ENCODE measurements around the gene DNAJB8.

Gene DNAJB8

DNA sequence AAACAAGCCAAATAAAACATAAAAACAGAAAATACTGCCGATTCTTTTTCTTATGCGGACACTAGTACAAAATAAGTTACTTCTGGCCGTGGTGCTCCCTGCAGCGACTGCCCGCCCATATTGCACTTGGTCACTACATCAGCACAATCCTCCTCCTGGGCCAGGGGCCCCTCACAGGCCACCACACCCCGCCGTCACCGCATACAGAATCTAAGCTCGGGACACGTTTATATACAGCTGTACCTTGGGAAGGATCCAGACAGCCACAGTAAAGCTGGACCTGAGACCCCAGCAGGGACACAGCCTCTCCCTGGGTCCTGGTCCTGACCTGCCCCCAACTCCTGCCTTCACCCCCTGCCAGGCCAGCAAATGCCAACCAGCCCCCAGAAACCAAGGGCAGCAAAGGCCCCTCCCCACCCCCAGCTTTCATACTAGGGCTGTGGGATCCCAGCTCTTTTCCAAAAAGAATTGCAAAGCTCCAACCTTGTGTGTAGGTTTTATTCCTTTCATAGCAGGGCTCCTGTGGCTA, 12.9 kb upstream of the DNAJB8 start:
- TF ChIP-seq USF1 (IDR thresholded peaks at IDR 0.05) (no peak), ZBTB7A (IDR thresholded peaks at IDR 0.05; ENCODE audit: low read depth) (no peak), RAD21 (IDR thresholded peaks at IDR 0.05; ENCODE audit: low read depth) (no peak), FOXM1 (IDR thresholded peaks at IDR 0.05; ENCODE audit: borderline replicate concordance, low read depth) (no peak), TAF1 (IDR thresholded peaks at IDR 0.05; ENCODE audit: low read depth) (no peak), TCF12 (IDR thresholded peaks at IDR 0.05; ENCODE audit: low read depth) (no peak), YY1 (IDR thresholded peaks at IDR 0.05; ENCODE audit: low read depth) (no peak)

GRCh38 chr3:128478576-128479506, 12.2 kb upstream of the DNAJB8 start:
- no peak for TF ChIP-seq CREB1 (IDR thresholded peaks at IDR 0.05; ENCODE audit: low read depth)

DNA sequence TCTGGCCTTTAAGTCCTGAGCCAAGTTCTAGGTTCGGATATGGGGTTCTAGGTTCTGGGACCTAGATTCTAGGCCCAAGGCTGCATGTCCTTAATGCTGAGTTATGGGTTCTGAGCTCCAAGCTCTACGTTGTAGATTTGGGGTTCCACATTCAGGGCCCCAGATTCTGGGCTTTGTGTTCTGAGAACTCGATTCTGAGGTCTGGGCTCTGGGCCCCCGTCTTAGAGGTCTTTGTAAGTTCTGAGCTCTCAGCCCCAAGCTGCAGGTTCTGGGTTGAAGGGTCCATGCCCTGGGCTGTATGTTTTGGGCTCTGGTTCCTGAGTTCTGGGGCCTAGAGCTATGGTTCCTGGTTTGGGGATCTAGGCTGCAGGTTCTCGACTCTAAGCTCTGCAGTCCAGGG, 10.0 kb upstream of the DNAJB8 start:
- no peak for TF ChIP-seq CREB1 (IDR thresholded peaks at IDR 0.05; ENCODE audit: low read depth)
- TF ChIP-seq FOXM1 (IDR thresholded peaks at IDR 0.05; ENCODE audit: borderline replicate concordance, low read depth): no peak
- TF ChIP-seq CEBPB (IDR thresholded peaks at IDR 0.05): no peak
- TF ChIP-seq MAX (IDR thresholded peaks at IDR 0.05): no peak
- no peak for TF ChIP-seq ZBTB7A (IDR thresholded peaks at IDR 0.05; ENCODE audit: low read depth)
- no peak for TF ChIP-seq USF1 (IDR thresholded peaks at IDR 0.05)

DNA sequence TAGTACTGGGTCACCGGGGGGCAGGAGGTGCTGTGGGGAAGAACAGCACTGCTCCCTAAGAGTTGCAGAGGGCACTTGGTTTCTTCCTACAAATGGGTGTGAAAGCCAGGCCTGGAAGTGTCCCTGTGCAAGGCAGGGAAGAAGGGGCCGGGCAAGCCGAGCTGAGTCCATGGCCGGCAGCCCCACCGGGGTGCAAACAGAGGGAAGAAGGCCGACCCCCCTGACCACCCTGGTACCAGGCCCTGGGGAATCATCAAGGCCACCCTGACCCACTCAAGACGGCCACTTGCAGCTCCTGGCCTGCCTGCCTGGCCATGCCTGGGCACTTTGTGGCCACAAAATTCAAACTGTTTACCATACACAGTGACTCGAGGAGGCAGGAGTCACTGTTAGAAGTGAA, 8.7 kb upstream of the DNAJB8 start:
- TF ChIP-seq TEAD4 (IDR thresholded peaks at IDR 0.05) (no peak), EP300 (IDR thresholded peaks at IDR 0.05; ENCODE audit: borderline replicate concordance) (no peak), ZBTB7A (IDR thresholded peaks at IDR 0.05; ENCODE audit: low read depth) (no peak), NFIC (IDR thresholded peaks at IDR 0.05) (no peak), FOXM1 (IDR thresholded peaks at IDR 0.05; ENCODE audit: borderline replicate concordance, low read depth) (no peak), YY1 (IDR thresholded peaks at IDR 0.05; ENCODE audit: low read depth) (no peak), CREB1 (IDR thresholded peaks at IDR 0.05; ENCODE audit: low read depth) (no peak), TAF1 (IDR thresholded peaks at IDR 0.05; ENCODE audit: low read depth) (no peak), RAD21 (IDR thresholded peaks at IDR 0.05; ENCODE audit: low read depth) (no peak), MAX (IDR thresholded peaks at IDR 0.05) (no peak), USF1 (IDR thresholded peaks at IDR 0.05) (no peak), EGR1 (IDR thresholded peaks at IDR 0.05) (no peak), TCF12 (IDR thresholded peaks at IDR 0.05; ENCODE audit: low read depth) (no peak), REST (IDR thresholded peaks at IDR 0.05; ENCODE audit: low read depth) (no peak)

- TF ChIP-seq TAF1 (IDR thresholded peaks at IDR 0.05; ENCODE audit: low read depth) (no peak), USF1 (IDR thresholded peaks at IDR 0.05) (no peak), CEBPB (IDR thresholded peaks at IDR 0.05) (no peak)
Measured at GRCh38 chr3:128473737-128474136, 7.0 kb upstream of the DNAJB8 start.

DNA sequence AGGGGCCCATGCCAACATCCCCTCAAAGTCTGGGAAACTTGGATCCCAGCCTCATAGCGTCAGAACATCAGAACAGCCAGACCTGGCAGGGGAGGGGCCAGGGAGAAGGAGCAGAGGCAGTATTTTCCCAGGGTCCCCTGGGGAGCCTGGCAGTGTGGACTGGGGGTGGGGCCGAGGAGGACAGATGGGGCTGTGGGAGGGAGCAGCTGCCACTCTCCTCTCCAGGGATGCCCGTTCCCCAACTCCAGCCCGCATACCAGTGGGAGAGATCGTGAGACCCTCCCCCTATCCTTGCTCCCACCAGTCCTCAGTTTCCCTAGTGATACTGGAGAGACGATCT, 6.5 kb upstream of the DNAJB8 start:
- no peak for TF ChIP-seq USF1 (IDR thresholded peaks at IDR 0.05)
- no peak for TF ChIP-seq TAF1 (IDR thresholded peaks at IDR 0.05; ENCODE audit: low read depth)
- TF ChIP-seq EGR1 (IDR thresholded peaks at IDR 0.05): no peak
- no peak for TF ChIP-seq TEAD4 (IDR thresholded peaks at IDR 0.05)
- no peak for TF ChIP-seq RAD21 (IDR thresholded peaks at IDR 0.05; ENCODE audit: low read depth)
- no peak for TF ChIP-seq ZBTB7A (IDR thresholded peaks at IDR 0.05; ENCODE audit: low read depth)
- TF ChIP-seq FOXM1 (IDR thresholded peaks at IDR 0.05; ENCODE audit: borderline replicate concordance, low read depth): no peak
- TF ChIP-seq REST (IDR thresholded peaks at IDR 0.05; ENCODE audit: low read depth): no peak
- TF ChIP-seq YY1 (IDR thresholded peaks at IDR 0.05; ENCODE audit: low read depth): no peak
- no peak for TF ChIP-seq TCF12 (IDR thresholded peaks at IDR 0.05; ENCODE audit: low read depth)
- no peak for TF ChIP-seq CEBPB (IDR thresholded peaks at IDR 0.05)

Measured in Ishikawa (cell line).